ENCODE results near the gene TLNRD1.
A peak's percentile ranks its signal among the peaks of the same experiment; 100 is the strongest.

The TLNRD1 gene

DNA sequence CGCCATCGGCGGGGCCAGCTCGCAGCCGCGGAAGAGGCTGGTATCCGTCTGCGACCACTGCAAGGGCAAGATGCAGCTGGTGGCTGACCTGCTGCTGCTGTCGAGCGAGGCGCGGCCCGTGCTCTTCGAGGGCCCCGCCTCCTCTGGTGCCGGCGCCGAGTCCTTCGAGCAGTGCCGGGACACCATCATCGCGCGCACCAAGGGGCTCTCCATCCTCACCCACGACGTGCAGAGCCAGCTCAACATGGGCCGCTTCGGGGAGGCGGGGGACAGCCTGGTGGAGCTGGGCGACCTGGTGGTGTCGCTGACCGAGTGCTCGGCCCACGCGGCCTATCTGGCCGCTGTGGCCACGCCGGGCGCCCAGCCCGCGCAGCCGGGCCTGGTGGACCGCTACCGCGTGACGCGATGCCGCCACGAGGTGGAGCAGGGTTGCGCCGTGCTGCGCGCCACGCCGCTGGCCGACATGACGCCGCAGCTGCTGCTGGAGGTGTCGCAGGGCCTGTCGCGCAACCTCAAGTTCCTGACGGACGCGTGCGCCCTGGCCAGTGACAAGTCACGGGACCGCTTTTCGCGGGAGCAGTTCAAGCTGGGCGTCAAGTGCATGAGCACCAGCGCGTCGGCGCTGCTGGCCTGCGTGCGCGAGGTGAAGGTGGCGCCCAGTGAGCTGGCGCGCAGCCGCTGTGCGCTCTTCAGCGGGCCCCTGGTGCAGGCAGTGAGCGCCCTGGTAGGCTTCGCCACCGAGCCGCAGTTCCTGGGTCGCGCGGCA is 1.8 kb downstream of the TLNRD1 start:
- DNase-seq, result no peak

DNA sequence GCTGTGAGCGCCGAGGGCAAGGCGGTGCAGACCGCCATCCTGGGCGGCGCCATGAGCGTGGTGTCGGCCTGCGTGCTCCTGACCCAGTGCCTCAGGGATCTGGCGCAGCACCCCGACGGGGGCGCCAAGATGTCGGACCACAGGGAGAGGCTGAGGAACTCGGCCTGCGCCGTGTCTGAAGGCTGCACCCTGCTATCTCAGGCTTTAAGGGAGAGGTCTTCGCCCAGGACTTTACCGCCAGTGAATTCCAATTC is 2.3 kb downstream of the TLNRD1 start:
- DNase-seq, result no peak

DNA sequence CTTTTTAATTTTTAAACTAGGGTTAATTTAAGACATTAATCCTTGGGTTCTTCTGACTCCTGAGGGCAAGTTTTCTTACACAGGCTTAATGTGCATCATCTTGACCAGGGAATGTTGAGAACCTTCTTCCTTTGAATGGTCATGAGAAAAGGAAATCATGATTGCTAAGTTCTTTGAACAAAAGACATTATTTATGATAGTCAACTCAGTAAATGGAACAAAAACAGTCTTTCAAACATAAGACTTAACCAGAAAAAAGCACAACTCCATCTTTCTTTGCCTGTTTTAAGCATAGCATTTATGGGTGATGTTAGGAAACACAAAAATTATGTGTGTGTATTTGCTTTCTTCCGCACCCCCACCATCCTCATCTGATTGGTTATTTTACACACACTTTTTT is 5.4 kb downstream of the TLNRD1 start:
- DNase-seq, result no peak

DNA sequence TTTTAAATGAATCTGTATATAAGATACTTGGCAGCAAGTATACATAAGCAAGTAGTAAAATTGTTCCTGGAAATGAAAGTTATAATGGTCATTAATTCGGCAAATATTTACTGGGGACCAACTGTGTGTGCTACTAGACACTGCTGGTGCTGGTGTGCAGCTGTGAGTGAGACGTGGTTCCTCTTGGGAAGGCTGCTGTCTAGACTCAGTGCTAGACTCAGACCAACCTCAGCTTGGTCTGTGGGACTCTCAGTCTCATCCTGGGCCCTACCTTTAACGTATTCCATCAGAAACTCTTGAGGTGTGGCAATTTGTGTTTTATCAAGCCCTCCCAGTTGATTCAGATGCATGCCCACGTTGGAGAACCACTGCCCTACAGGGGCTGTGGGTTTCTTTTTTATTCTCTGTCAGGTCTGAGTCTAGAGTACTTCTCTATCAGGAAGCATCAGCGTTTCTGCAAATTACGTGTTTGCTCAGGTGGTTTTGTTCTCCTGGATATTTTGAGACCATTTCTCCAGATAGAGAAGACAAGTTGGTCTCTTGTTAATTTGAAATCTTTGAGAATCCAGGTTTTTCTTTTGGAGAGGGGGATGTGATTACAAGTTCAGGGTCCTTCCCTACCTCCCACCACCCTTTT is 6.8 kb downstream of the TLNRD1 start:
- no peak for DNase-seq

DNA sequence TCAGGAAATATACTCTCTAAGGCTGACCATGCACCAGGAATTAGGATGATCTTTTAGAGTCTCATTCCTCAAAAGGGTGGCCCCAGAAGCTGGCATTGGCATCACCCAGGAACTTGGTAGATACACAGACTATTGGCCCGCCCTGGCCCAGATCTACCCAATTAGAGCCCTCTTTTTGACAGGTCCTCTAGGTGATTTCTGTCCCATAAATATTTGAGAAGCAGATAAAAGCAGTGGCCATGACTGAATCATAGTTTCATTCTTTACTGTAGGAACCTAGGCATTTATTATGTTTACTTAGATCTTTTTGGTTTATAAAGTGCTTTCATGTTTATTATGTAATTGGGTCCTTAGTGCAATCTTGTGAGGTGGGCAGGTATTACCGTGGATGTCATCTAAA is 7.6 kb downstream of the TLNRD1 start:
- no peak for DNase-seq

DNA sequence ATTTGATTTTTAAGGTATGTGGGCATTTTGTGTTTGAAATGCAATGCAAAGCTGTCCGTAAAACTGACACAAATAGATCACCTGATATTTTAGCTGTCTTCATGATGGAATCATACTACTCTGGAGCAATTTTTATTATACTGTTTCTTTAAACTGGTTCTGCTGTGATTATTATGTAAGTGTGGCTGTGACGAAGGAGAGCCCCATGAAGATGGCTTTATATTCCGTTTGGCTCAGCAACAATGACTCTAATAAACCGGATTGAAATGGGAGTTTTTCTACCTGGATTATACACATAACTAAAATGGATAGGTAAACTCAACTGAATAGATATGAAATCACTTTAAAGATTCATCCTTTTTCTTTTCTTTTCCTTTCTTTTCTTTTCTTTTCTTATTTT is 9.4 kb downstream of the TLNRD1 start:
- DNase-seq, result no peak

DNA sequence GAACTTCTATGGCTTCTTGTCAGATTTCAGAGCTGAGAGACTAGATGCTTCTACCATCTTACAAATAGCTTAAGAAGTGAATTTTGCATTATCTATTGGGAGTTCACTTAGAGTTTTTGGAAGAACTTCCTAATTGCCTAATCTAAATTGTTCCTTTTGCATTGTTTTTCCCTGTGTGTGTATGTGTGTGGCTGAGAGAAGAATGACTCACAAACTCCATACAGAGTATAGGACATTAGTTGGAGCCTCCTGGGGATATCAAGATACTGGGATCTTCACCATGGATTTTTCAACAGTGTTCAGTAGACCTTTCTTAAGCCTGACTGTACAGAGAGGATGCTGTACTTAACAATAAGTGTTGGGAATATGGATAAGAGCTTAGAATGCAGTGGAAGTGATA is 10.9 kb downstream of the TLNRD1 start:
- no peak for DNase-seq

DNA sequence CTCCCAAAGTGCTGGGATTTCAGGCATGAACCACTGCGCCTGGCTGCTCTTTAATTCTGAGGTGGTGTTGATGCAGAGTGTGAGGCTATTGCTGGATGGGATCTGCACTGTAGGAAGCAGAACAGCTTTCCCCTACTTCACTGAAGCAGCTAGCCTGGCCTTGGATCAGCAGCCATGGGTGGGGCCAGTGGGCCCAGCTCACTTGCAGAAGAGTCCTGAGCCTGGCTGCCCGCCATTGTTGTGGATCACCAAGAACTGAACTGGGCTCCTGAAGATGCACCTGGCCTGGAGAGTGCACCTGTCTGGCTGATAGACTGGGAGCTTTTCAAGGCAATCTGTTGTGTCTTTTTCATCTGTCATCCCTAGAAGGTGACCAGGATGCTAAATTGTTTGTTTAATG is 11.9 kb downstream of the TLNRD1 start:
- no peak for DNase-seq

DNA sequence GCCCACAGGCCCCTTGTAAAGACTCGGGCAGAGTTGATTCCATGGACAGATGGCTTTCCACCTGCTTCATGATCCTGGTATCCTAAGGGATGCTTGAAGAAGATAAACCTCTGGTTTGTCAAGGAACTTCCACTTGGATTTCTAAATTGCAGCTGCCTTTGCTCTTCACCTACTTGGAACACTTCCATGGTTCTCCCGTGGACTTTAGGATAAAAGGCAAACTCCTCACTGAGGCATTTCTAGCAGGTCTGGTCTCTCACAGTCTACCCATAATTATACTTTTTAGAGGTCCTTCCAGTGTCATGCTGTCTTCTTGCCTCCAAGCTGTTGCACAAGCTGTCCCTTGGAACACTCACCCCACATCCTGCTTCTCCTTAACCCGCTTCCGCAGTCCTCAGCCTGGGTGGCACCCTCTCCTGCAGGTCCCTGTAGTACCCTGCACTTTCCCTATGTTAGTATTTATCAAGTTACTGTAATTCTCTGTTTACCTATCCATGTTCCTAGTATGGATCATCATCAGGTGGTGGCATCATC is 12.7 kb downstream of the TLNRD1 start:
- no peak for DNase-seq

DNA sequence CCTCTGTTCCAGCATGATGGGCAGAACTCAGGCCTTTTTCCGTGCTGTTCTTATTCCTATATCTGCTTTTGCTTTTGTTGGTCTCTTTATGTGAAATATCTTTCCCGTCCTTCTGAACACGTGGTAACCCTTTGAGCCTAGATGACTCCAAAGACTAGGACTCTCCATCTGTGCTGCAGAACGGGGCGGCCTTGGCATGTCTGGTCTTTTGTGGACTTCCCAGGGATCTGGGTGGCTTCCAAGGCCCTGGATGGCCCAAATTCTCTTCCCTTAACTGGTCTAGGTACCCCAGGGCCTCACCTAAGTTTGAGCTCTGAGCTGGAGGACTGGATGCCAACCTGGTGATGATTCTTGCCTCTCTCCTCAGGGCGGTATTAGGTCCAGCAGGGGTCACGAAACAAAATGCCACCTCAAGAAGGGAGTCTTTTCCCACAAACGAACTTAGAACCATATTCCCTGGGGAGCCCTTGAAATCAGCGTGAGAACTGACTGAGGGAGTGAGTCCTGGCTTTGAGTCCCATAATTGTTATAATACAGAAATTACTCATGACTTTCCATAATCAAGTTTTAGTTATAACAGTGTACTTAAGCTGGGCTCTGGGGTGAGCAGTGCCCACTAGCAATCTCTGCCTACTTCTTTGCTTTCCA is 13.8 kb downstream of the TLNRD1 start:
- DNase-seq, result no peak

DNA sequence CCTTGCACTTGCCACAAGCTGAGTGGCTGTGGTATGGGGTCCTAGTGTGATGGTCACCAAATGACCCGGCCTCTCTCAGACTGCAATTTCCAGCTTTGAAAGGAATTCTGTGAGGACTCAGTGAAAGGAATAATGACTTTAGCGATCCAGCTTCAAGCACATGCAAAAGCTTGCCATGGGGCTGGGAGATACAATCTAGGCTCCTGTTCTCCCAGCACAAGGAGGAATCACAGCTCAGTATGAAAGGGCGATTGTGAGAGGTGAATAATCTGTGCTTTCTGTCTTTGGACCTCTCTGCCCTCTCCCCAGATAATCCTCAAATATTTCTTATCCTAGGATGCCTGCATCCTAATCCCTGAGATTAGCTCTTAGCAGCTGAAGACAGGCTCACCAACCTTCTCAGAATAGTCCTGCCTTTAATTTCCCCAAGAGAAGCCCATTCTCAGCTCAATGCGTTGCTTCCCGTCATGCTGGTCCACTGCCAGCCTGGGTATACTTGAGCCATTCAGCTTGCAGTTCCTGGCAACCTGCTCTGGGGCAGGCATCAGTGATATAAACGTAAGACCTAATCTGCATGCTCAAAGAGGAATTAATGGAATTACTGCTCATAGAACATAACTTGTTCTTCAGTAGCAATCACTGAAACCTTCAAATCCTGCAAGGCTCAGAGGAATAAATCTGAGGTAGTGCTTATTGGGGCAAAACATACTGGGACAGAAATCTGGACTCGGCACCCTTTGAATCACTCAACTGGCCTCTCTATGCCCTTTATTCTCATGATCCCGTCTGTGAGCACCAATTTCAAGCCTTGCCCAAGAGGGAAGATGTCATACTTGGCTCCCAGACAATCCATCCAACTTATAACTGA is 15.1 kb downstream of the TLNRD1 start:
- no peak for DNase-seq

DNA sequence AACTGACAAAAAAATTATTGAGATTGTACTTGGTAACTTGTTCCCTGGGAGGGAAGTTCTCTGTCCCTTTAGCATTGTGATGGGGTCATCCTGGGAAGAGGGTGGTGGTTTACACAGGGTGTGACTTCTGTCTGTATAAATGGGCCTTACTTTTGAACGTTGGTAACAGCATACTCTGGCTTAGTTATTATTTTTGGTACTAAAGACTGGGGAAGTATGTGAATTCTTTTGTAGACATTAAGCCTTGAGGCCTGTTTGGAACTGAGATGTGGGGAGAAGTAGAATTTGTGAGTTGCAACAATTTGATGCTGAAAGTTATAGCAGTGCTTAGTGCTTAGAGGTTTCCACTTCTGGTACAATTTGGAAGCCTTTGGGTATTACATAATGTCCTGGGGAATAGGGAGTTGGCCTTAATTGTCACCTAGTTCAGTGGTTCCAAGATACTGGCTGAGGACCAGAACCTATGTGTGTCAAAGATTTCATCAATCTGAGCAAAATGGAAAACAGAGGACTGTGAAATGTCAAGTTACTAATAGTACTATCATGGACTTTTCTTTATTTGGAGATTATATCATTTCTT is 15.9 kb downstream of the TLNRD1 start:
- no peak for DNase-seq

DNA sequence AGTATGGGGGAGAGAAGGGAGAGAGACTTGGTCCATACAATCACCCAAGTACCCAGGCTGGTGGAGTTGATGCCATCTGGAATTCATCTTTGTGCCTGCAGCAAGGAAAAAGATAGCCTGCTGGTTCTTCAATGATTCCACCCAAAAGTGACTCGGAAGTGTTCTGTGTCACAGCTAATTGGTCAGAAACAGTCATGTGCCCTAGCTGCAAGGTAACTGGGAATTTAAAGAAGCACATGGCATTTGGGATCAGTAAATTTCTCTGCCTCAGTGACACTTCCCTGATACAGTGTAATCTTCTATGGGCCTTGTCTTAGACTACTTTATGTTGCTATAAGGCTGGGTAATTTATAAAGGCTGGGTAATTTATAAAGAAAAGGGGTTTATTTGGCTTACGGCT is 17.5 kb downstream of the TLNRD1 start:
- DNase-seq, result no peak

DNA sequence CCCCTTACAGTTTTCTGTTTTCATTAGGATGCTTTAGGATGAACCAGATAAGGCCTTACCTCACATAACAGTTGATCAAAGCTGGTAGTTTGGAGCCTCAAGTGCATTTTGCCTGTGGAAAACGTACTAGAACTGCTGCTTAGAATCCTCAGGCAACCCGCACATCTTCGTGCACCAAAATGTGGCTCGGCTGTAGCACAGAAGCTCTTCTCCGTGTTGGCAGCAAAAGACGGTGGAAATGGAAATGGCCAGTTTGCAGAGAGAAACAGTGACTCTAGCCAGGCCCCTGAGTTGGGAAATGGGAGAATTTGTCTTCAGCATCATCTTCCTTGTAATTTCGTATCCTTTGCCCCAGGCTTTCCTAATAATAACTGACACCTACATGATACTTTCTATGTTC is 20.6 kb downstream of the TLNRD1 start:
- DNase-seq, result no peak

DNA sequence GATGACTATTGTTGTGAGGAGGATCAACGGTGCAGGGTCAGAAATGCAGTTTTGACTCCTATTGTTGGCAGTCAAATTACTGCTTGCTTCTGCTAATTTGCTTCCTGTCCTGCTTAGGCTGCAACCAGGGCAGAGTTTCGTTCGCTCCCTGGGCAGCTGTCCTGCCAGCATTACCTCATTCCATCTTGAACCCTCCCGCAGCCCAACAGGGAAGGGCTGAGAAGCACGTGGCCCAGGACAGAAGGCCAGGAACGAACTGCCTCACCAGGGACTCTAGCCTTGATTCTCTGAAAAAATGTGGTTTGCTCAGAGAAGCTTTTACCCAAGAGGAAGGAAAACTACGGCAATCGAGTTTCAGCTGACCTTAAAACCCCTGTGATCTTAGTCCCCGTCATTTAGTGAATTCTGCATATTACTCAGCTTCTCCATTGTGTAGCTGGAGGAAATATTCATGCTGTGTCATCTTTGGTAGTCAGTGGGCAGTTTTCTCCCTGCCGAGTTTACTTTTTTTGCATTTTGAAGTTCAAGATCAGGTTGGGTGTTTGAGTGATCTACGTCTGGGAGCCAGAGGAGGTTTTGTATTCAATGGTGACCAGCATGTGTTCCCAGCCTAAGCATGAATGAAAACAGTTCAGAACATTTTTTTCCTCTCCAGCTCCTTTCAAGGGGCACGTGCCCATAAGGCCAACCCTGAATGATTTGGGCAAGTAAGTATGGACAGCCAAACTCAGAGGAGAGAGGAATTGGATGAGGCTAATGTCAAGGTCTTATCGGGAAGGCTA is 23.0 kb downstream of the TLNRD1 start:
- DNase-seq, result peak; percentile 95 to 99

DNA sequence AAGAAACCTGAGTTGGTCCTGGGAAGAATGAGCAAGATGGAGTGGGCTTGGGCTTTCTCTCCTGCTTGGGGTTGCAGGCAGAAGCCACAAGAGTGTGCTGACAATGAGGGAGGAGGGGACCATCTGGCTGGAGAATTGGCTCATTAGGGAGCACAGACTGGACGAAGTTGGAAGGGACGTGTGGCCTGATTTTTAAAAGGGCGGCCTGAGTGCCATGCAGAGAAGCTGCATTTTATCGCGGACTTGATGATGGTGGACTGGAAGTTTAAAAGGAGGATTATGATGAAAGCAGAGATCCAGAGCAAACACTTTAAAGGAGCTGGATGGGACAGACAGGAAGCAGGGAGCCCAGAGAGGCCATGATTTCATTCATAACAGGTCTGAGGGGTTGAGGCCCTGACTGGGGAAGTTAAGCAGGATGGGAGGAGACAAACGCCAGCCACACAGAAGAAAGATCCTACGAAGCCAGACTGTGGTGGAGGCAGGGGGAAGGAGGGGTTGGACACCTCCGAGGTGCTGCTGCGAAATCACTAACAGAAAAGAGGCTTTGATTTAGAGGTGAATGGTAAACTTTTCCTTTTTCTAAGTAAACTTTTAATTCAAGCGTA is 23.6 kb downstream of the TLNRD1 start:
- DNase-seq, result peak; percentile 55 to 58

DNA sequence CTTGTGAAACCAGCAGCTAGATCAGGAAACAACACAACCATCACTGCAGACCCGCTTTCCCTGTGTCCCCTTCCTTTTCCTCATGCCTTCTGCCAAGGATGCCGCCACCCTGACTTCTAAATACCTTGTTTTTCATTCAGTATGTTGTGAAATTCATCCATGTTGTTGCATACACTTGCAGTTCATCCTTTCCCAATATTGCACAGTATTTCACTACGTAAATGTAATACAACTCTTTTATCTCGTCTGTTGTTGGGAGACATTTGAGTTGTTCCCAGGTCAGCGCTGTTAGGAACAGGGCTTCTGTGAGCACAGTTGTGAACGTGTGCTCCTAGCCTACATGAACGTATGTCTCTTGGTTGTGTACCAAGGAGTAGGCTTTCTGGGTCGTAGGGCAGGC is 24.2 kb downstream of the TLNRD1 start:
- DNase-seq, result peak; percentile 35 to 37

DNA sequence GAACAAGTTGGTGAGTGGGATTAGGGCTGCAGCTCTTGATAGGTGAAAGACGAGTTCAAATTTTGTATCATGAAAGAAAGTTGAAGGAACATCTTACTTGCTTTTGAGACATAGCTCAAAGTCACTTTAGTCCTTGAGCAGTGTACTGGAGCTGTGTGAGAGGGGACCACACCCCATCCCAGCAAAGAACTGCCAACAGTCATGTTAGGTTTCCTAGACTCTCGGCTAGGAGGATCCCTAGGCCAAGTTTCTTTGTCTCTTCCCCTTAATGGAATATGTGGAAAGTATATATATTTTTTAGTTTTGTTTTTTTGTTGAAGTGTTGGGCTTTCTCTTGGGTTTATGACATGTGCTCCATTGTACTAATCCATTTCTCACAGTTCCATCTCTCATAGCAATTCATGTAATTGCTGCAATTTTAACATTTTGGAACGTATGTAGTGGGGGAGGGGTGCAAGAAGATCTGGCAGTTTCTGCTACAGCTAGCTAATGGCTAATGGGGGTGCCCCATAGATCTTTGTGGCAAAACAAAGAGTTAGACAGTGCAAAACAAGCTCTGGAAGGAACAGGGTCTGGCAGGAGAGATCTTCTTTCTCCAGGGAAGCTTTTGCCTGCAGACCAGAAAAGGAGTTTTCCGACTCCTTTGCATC is 25.1 kb downstream of the TLNRD1 start:
- no peak for DNase-seq

DNA sequence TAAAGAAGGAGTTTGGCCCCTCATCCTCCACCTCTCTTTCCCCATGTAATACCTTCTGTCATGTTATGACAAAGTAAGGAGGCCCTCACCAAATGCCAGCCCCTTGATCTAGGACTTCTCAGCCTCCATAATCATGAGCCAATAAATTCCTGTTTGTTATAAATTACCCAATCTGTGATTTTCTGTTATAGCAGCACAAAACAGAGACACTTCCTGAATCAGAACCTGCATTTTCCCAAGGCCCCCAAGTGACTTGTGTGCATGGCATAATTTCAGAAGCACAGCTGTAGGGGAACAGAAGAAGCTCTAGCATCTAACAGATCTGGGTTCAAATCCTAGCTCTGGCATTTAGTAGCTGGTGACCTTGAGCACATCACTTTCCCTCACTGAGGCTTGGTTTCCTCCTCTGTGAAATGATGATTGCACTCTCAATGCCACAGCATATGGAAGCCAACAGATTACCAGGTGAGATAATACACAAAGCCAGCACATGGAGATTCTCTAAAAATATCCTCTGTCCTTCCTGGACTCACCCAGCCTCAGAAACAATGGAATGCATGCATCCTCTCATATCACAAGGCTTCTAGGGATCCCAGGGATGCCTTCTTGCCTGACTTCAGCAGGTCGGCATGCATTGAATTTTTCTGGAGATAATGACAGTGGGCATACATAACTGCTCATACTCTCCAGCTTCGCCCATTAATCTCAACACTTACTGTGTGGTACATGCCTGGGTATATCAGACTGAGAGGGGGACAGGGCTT is 26.3 kb downstream of the TLNRD1 start:
- peak; percentile 63 to 66 for DNase-seq

All from inflammatory macrophage treated with lipopolysaccharide for 1 hour (primary cell).